ENCODE measurements around the gene RPL37.
A peak's percentile ranks its signal among the peaks of the same experiment; 100 is the strongest.

The RPL37 gene

GRCh38 chr5:40834849-40835787, at the start of gene RPL37 (continued):
- TF ChIP-seq ZBTB10 (tag by site-specific recombination; IDR thresholded peaks at IDR 0.05) = no peak
- TF ChIP-seq ZNF658 (tag by site-specific recombination; IDR thresholded peaks at IDR 0.05) = no peak
- peak; percentile 99 for TF ChIP-seq ZNF580 (tag by site-specific recombination; IDR thresholded peaks at IDR 0.05)
- no peak for TF ChIP-seq ZNF830 (tag by site-specific recombination; IDR thresholded peaks at IDR 0.05; ENCODE audit: low read depth)
- 0 out of 2 replicates have a peak, but pooled peaks have one; percentile 92 for TF ChIP-seq HOXC10 (CRISPR knock-in tag; IDR thresholded peaks at IDR 0.05)
- no peak for TF ChIP-seq ZNF148 (tag by site-specific recombination; IDR thresholded peaks at IDR 0.05; ENCODE audit: borderline replicate concordance)
- no peak for TF ChIP-seq ZNF350 (tag by site-specific recombination; IDR thresholded peaks at IDR 0.05)
- no peak for TF ChIP-seq ZNF266 (tag by site-specific recombination; IDR thresholded peaks at IDR 0.05; ENCODE audit: low read depth)
- TF ChIP-seq ZBTB49 (tag by site-specific recombination; IDR thresholded peaks at IDR 0.05; ENCODE audit: low read depth) = 0 out of 2 replicates have a peak, but pooled peaks have one; percentile 5
- TF ChIP-seq ZFP69B (tag by site-specific recombination; IDR thresholded peaks at IDR 0.05) = peak; percentile 95
- no peak for TF ChIP-seq ZNF548 (tag by site-specific recombination; IDR thresholded peaks at IDR 0.05)
- TF ChIP-seq ZNF449 (tag by site-specific recombination; IDR thresholded peaks at IDR 0.05) = no peak
- TF ChIP-seq KLF7 (tag by site-specific recombination; IDR thresholded peaks at IDR 0.05; ENCODE audit: borderline replicate concordance) = peak; percentile 100
- peak; percentile 50 for TF ChIP-seq ZBTB7A (tag by site-specific recombination; IDR thresholded peaks at IDR 0.05; ENCODE audit: low read depth)
- no peak for TF ChIP-seq ZNF114 (tag by site-specific recombination; IDR thresholded peaks at IDR 0.05)
- TF ChIP-seq RBAK (tag by site-specific recombination; IDR thresholded peaks at IDR 0.05) = no peak
- TF ChIP-seq TSHZ1 (tag by site-specific recombination; IDR thresholded peaks at IDR 0.05; ENCODE audit: borderline replicate concordance) = peak; percentile 88
- peak; percentile 100 for TF ChIP-seq ZBTB11 (tag by site-specific recombination; conservative IDR thresholded peaks at IDR 0.05; ENCODE audit: low read depth)
- peak; percentile 80; the same call in 1 of the 2 replicates for TF ChIP-seq MYNN (tag by site-specific recombination; IDR thresholded peaks at IDR 0.05; ENCODE audit: borderline replicate concordance)
- peak; percentile 99 for TF ChIP-seq KLF8 (tag by site-specific recombination; IDR thresholded peaks at IDR 0.05)

Data from HEK293 (cell line).